Uterus (tissue), 2 donors: ENCODE results near the gene CLDN9.

Experiments used
- CTCF ChIP-seq, 4 experiments: fragments of 200-600 bp in 2 of 4; fragments of 450-650 bp in 2 of 4; sonication (generic) in 2 of 4; IDR thresholded peaks; one replicate each; pipeline ENCODE4 v1.5.1; 2016 to 2019; ENCODE audit warnings: antibody characterized with exemption in 4 of 4, mild to moderate bottlenecking in 2 of 4, moderate library complexity in 1 of 4
- POLR2A ChIP-seq, 2 donors: fragments of 450-650 bp; IDR thresholded peaks; one replicate each; pipeline ENCODE4 v1.6.1; 2016; ENCODE audit warnings: antibody characterized with exemption in 2 of 2, mild to moderate bottlenecking in 1 of 2, moderate library complexity in 1 of 2

- TF ChIP-seq CTCF (IDR thresholded peaks at IDR 0.05) (peak in 3 of 4 experiments; percentile 6 to 34 (median 16)), POLR2A (IDR thresholded peaks at IDR 0.05) (peak; percentile 59 to 82)
These were observed 11.2 kb downstream of the CLDN9 start, which contains the start of the genes HCFC1R1 and THOC6 for GRCh38 chr16:3023669-3024478.
